HG02642 (cell line): ENCODE results near the gene DHX15.

Experiments
- ATAC-seq: cut with Tn5 transposase; IDR thresholded peaks from one replicate; pipeline ENCODE4 v1.9.1; 2021; ENCODE audit warnings: mild to moderate bottlenecking; ENCODE audit not compliant: unreplicated experiment, poor library complexity

Gene DHX15

DNA sequence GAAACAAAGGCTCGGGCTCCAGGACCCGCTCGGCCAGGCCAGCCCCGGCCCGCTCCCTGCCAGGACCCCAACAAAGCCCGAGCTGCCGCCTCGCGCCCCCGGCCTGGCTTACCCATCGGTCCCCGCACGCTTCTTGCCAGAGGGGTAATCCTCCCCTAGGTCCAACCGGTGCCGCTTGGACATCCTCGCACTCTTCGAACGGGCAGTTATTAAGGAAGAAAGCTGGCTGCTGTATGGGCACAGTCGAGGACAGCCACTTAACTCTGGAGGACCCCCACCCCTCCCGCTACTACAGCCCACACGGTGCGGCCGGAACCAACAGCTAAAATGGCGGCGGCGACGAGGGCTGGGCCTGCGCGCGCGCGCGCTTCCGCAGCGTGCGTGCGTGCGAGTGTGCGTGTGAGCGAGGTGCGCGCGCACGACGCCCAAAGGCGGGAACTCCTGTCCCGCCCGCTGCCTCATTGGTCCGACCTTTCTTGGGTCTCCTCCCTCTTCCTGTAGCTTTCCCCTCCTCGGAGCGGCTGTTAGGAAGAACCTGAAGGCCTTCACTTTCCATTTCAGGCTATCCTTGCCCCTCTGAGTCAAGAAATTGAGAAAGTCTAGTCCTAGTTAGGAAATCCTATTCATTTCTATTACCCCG, at the start of gene DHX15:
Gene DHX15 (minus strand): TSS at position 344 of the 640 bp plus-strand sequence. CDS start 161 bp downstream, at position 183.
- peak; percentile 89 for ATAC-seq

DNA sequence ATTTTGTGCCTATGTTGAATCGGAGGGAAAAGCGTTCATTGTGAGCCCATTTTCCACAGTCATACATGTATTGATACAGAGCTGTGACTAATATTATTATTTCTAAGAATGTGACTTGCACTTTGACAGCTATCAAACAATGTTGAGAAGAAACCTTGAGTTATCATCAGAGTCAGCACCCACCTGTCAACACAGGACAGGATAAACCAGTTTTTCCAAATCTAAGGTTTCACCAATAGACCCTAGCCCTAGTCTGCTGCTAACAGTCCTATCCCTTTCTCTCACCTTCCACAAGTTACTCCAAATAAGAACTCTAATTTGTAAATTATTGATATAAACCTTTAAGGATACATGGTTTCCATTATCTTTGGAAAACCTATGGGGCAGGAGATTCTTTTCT, 47.7 kb upstream of the DHX15 start:
- ATAC-seq = no peak

DNA sequence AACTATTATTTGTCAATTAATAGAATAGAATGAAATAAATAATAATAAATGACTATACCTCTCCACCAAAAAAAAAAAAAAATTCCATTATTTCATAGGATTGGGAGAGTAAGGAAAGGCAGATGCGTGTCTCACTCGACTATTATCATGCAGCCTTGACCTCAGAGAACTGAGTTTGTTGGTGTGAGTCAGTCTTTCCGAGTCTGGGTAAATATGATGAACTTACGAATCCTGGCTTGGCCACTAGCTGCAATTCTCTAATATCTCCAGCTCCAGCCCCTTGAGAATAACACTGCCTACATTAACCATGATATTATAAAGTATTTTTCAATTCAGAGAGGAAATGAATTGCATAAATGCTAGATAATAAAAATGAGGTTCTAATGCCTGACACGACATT, 46.6 kb upstream of the DHX15 start:
- no peak for ATAC-seq

- ATAC-seq = no peak
These were observed 40.7 kb upstream of the DHX15 start for GRCh38 chr4:24625091-24625490.

- no peak for ATAC-seq
These were observed 40.0 kb upstream of the DHX15 start for GRCh38 chr4:24624381-24624780.

DNA sequence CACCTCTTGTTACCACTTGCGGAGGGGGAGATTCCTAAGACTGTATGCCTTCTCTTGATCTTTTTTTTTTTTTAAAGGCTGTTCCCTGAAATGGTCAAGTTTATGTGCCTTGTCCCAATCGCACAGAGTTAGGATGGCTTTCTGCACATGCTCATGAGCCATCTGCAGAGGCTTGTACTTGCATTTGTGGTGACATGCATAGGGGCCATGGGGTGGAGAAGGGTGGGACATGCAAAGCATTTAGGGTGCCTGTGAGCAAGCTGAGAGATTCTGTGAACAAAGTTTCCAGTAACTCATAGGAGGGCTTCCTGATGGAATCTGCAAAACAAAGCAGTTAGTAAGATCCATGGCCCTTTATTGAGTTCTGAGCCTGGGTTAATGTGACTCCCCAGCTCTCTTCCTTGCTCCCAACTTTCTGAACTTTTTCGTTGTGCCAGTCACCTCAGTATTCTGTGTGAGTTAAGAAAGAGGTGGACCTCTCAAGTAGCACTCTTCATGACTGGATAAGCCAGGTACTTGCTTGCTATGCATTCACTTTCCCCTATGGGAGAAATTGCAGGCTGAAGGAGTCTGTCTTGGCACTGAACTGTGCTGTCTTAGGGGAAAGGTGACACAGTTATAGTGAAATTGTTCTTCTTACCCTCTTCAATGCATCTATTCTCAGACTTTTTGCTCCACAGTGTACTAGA, 37.9 kb upstream of the DHX15 start:
- no peak for ATAC-seq

- ATAC-seq = no peak
These were observed 31.6 kb upstream of the DHX15 start for GRCh38 chr4:24615977-24616376.

DNA sequence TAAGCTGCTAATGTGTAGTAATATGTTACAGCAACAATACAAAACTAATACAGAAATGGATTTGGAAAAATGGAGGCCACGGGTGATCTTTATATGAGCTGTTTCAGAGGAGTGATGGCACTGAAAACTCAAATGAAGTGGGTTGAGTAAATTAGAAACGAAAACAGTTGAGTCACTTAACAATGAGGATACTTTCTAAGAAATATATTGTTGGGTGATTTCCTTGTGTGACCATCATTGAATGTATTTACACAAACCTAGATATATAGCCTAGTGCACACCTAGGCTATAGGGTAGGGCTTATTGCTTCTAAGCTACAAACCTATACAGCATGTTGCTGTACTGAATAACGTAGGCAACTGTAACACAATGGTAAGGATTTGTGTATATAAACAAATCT, 30.5 kb upstream of the DHX15 start:
- no peak for ATAC-seq

- no peak for ATAC-seq
These were observed 29.1 kb upstream of the DHX15 start for GRCh38 chr4:24613502-24613901.

- no peak for ATAC-seq
These were observed 27.2 kb upstream of the DHX15 start for GRCh38 chr4:24611575-24611974.

- ATAC-seq = no peak
These were observed 23.0 kb upstream of the DHX15 start for GRCh38 chr4:24607334-24607733.

DNA sequence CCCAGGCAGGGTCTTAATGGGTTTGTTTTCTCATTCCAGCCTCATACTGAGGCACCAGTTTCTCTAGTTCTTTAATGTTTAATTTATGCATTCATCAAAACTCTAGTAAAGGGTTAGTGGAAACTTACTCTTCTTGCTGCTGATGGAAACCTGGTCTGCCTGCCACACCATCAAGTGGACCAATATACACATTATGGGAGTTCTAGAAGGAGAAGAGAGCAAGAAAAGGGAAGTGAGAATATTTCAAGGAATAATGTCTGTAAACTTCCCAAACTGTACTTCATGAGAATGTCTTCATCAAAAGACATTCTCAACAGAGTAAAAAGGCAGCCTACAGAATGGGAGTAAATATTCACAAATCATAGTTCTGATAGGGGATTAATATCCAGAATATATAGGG, 20.9 kb upstream of the DHX15 start:
- ATAC-seq = no peak

- no peak for ATAC-seq
These were observed 20.3 kb upstream of the DHX15 start for GRCh38 chr4:24604558-24605214.

DNA sequence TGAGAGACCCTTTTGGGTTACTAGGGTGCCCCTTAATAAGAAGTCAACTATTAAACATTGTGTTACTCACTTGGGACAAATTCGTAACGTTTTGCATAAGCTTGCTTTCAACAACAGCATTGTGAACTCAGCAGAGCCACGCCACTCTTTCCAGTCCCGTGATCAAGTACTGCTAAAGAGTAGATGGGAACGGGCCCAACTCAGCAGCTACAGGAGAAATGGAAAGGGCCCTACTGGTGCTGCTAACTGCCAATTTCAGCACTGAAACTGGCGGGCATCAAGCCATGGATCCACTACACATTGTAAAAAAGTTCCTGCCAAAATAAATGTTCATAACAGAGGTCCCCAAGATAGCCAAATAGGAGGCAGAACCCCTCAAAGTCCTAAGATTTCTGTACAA, 19.0 kb upstream of the DHX15 start:
- ATAC-seq = no peak

- ATAC-seq = no peak
These were observed 16.8 kb upstream of the DHX15 start for GRCh38 chr4:24601121-24601520.

DNA sequence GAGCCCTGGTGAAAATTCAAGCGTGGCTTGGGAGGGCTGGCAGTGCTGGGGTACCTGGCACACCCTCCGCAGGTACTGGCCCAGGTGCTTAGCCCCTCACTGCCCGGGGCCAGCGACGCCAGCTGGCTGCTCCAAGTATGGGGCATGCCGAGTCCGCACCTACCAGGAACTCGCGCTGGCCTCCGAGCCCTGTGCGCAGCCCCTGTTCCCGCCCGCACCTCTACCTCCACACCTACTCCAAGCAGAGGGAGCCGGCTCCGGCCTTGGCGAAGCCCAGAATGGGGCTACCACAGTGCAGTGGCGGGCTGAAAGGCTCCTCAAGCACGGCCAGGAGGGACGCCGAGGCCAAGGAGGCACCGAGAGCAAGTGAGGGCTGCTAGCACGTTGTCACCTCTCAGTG, 14.9 kb upstream of the DHX15 start:
- ATAC-seq = no peak

DNA sequence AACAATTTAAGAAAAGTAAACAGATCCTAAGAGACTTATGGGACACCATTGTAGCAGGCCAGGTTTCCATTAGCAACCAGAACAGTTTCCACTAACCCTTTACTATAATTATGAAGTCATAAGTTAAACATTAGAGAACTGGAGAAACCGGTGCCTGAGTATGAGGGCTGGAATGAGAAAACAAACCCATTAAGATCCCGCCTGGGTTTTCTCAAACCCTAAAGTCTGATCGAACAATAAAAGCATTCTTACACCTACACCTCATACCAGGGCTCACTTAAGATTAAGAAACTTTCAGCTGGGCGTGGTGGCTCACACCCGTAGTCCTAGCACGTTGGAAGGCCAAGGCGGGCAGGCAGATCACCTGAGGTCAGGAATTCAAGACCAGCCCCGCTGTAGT, 13.7 kb upstream of the DHX15 start:
- ATAC-seq = no peak

DNA sequence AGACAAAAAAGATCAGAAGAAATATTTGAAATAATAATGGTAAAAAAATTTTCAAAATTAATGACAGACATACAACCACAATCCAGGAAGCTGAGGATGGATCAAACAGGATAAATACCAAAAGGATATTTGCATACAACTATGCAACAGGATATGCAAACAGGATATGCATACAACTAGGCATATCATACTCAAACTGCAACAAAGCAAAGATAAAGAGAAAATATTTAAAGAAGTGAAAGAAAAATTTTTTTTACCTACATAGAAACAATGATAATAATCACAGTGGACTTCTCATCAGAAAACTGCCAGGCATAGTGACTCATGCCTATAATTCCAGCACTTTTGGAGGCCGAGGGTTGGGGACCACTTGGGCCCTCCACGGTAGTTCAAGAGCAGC, 11.3 kb upstream of the DHX15 start:
- no peak for ATAC-seq

DNA sequence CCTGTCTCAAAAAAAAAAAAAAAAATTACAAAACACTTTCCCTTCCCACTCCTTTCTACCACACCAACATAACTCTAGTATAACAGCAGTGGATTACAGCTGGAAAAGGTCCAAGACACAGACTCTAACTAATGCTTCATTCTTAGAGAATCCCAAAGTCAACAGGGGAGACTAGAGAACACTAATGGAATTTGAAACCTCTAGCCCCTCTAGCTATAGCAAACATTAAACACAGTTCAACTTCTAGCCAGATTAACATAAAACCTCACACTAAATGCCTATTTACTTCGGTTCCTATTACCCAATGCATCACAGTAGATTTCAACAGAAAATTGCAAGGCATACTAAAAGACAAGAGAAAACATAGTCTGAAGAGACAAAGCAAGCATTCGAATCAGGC, 10.5 kb upstream of the DHX15 start:
- no peak for ATAC-seq

GRCh38 chr4:24589448-24589847, 5.1 kb upstream of the DHX15 start:
- peak; percentile 63 for ATAC-seq

DNA sequence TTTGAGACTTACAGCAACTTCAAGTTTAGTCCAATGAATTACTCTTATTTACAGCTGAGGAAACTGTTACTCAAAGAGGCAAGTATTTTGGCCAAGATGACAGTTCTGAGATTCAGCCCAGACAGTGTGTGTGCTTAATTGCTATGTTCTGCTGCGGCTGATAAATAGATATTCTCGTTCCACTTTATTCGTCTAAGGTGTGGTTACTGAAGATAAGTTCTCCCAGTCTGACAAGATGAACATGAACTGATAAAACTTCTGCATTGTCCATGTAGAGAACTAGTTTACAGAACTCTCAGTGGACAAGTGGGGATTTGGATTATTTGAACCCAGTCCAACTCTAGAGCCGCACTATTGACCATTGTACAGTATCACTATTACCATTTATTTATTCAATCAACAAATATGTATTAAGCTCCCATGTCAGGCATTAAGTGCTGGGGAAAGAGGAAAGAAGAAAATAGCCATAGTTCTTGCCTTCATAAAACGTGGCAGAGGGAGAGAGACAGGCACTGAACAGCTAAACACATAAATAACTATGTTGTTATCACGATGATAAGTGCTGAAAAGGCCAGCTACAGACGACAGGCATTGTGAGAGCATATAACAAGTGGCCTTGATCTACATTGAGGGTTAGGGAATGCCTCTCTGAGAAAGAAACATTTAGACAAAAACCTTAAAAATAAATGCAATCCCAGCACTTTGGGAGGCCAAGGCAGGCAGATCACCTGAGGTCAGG, 4.0 kb upstream of the DHX15 start:
- no peak for ATAC-seq
